OCI-LY3 (cell line): ENCODE data around the gene TRIM54.

Experiments
- H2AFZ ChIP-seq: fragments of 200-600, 300-600 bp; shearing (Covaris generic); 2 replicates; pipeline ENCODE4 v1.6.0; 2014; ENCODE audit warnings: antibody characterized with exemption, low read depth, low read length
- H3K27ac ChIP-seq: fragments of 200-600, 300-600 bp; sonication (generic); 2 replicates; pipeline ENCODE4 v1.5.1; 2014; ENCODE audit warnings: mild to moderate bottlenecking, low read length, moderate library complexity, mixed read lengths
- H3K27me3 ChIP-seq: fragments of 200-600, 300-600 bp; sonication (generic); 2 replicates; pipeline ENCODE4 v1.6.1; 2014; ENCODE audit warnings: low read depth, low read length, mixed read lengths
- H3K36me3 ChIP-seq: fragments of 200-600, 300-600 bp; sonication (generic); replicated peaks from 2 replicates; pipeline ENCODE3; 2014; ENCODE audit warnings: low read depth, low read length, mixed read lengths
- H3K4me1 ChIP-seq: fragments of 300-600, 200-600 bp; sonication (generic); 2 replicates; pipeline ENCODE4 v1.6.1; 2014; ENCODE audit warnings: low read length, mixed read lengths
- H3K4me2 ChIP-seq: fragments of 200-600, 300-600 bp; sonication (generic); 2 replicates; pipeline ENCODE4 v1.6.1; 2014; ENCODE audit warnings: low read length, mixed read lengths
- H3K4me3 ChIP-seq: fragments of 300-600, 200-600 bp; sonication (generic); 2 replicates; pipeline ENCODE4 v1.5.1; 2014; ENCODE audit warnings: antibody characterized with exemption, mild to moderate bottlenecking, low read length, moderate library complexity
- H3K79me2 ChIP-seq: fragments of 300-600, 200-600 bp; shearing (Covaris generic); 2 replicates; pipeline ENCODE4 v1.6.1; 2014; ENCODE audit warnings: mild to moderate bottlenecking, low read length, mixed read lengths
- H3K9ac ChIP-seq: fragments of 300-600, 200-600 bp; shearing (Covaris generic); 2 replicates; pipeline ENCODE4 v1.6.0; 2014; ENCODE audit warnings: mild to moderate bottlenecking, low read length, moderate library complexity
- H3K9me3 ChIP-seq: fragments of 200-600, 300-600 bp; shearing (Covaris generic); 2 replicates; pipeline ENCODE4 v1.6.1; 2014; ENCODE audit warnings: low read length, mixed read lengths; ENCODE audit not compliant: insufficient read depth
- H4K20me1 ChIP-seq: fragments of 200-600, 300-600 bp; sonication (generic); 2 replicates; pipeline ENCODE4 v1.6.1; 2016; ENCODE audit warnings: low read length, mixed read lengths; ENCODE audit not compliant: insufficient read depth
- EZH2phosphoT487 ChIP-seq: fragments of 200-600 bp; shearing (Covaris generic); IDR thresholded peaks from 2 replicates; pipeline ENCODE4 v1.6.1; 2018; ENCODE audit warnings: antibody characterized with exemption, mixed run types, low read depth
- TF ChIP-seq, protein P1 (sequence below): fragments of 200-600, 300-600 bp; sonication (generic); IDR thresholded peaks from 2 replicates; pipeline ENCODE4 v1.5.1; 2014; ENCODE audit warnings: antibody characterized with exemption, low read length, low read depth

The TRIM54 gene, protein sequence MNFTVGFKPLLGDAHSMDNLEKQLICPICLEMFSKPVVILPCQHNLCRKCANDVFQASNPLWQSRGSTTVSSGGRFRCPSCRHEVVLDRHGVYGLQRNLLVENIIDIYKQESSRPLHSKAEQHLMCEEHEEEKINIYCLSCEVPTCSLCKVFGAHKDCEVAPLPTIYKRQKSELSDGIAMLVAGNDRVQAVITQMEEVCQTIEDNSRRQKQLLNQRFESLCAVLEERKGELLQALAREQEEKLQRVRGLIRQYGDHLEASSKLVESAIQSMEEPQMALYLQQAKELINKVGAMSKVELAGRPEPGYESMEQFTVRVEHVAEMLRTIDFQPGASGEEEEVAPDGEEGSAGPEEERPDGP

DNA sequence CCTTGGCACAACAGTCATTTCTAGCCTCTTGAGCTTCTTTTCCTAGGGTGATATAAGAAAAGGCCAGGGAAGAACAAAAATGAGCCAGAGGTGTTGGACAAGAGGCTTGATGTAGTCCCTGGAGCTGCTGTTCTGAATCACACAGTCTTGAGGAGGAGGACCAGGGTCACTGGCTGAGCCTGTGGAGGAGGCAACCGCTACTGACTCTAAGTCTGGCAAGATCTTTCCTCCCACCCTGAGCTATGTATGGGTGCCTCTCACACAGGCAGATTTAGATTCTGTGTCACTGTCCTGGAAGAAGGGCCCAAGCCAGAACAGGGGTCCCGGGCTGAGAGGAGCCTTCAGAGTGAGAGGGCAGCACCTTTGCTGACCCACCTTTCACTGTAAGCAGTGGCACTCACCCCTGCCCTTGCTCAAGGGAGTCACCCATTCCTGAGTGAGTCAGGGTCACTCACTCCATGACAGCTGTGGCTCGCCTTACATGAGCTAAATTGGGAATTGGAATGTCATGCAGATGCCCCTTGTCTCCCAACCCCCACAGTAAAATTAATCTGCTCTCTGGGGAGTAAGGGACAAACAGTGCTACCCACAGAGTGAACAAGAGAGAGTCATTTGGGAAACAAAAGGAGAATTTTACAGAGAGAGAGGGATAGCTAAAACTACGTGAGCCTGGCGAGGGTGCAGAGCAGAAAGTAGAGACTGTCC, at the start of gene TRIM54:
TRIM54 (plus strand) TSS at position 575 of the 705 bp plus-strand sequence. CDS start 303 bp downstream, outside the sequence.
- H3K9ac ChIP-seq: no peak within 1 kb of the TSS
- no peaks in the 10 kb centered on the region for H3K9me3 ChIP-seq
- H3K4me1 ChIP-seq: peaks cover 9% of the 10 kb centered on the region
- no peaks in the 10 kb centered on the region for H3K79me2 ChIP-seq
- no peaks in the 10 kb centered on the region for H4K20me1 ChIP-seq
- no peaks in the 10 kb centered on the region for H3K36me3 ChIP-seq
- no peak within 1 kb of the TSS for H3K27ac ChIP-seq
- H3K4me2 ChIP-seq: no peak within 1 kb of the TSS
- H2AFZ ChIP-seq: no peak within 1 kb of the TSS
- no peak within 1 kb of the TSS for H3K4me3 ChIP-seq
- H3K27me3 ChIP-seq: 0 out of 2 replicates have a peak, but pooled peaks cover 10% of the 10 kb centered on the region
- no peak for TF ChIP-seq EZH2phosphoT487
- TF ChIP-seq, protein P1, sequence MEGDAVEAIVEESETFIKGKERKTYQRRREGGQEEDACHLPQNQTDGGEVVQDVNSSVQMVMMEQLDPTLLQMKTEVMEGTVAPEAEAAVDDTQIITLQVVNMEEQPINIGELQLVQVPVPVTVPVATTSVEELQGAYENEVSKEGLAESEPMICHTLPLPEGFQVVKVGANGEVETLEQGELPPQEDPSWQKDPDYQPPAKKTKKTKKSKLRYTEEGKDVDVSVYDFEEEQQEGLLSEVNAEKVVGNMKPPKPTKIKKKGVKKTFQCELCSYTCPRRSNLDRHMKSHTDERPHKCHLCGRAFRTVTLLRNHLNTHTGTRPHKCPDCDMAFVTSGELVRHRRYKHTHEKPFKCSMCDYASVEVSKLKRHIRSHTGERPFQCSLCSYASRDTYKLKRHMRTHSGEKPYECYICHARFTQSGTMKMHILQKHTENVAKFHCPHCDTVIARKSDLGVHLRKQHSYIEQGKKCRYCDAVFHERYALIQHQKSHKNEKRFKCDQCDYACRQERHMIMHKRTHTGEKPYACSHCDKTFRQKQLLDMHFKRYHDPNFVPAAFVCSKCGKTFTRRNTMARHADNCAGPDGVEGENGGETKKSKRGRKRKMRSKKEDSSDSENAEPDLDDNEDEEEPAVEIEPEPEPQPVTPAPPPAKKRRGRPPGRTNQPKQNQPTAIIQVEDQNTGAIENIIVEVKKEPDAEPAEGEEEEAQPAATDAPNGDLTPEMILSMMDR: no peak

DNA sequence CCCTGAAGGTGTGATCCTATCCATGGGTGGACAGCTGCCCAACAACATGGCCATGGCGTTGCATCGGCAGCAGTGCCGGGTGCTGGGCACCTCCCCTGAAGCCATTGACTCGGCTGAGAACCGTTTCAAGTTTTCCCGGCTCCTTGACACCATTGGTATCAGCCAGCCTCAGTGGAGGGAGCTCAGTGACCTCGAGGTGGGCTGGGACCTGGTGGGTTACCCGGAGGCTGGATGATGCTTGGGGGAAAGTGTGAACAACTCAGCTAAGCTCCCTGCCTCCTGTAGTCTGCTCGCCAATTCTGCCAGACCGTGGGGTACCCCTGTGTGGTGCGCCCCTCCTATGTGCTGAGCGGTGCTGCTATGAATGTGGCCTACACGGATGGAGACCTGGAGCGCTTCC, 48.9 kb upstream of the TRIM54 start:
- H3K36me3 ChIP-seq: peaks cover 73% of the 10 kb centered on the region
- H3K27ac ChIP-seq: no peak overlapping the region
- H3K4me1 ChIP-seq: no peaks in the 10 kb centered on the region
- TF ChIP-seq, protein P1: no peak
- no peak for TF ChIP-seq EZH2phosphoT487
- H2AFZ ChIP-seq: no peak overlapping the region
- no peak overlapping the region for H3K9ac ChIP-seq
- no peaks in the 10 kb centered on the region for H3K27me3 ChIP-seq
- no peak overlapping the region for H3K4me3 ChIP-seq
- no peaks in the 10 kb centered on the region for H4K20me1 ChIP-seq
- no peak overlapping the region for H3K4me2 ChIP-seq
- no peaks in the 10 kb centered on the region for H3K79me2 ChIP-seq
- no peaks in the 10 kb centered on the region for H3K9me3 ChIP-seq

DNA sequence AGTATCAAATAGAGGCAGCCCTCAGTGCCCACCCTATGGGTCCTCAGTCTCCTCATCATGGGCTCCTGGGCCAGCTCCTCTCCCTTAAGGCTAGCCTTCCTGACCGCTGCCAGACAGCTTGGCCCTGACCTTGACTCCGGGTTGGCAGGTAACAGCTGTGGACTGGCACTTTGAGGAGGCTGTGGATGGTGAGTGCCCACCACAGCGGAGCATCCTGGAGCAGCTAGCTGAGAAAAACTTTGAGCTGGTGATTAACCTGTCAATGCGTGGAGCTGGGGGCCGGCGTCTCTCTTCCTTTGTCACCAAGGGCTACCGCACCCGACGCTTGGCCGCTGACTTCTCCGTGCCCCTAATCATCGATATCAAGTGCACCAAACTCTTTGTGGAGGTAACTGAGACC, 46.1 kb upstream of the TRIM54 start:
- H3K4me1 ChIP-seq: no peaks in the 10 kb centered on the region
- no peak overlapping the region for H3K27ac ChIP-seq
- no peak overlapping the region for H3K4me3 ChIP-seq
- no peaks in the 10 kb centered on the region for H3K9me3 ChIP-seq
- no peaks in the 10 kb centered on the region for H4K20me1 ChIP-seq
- H3K79me2 ChIP-seq: no peaks in the 10 kb centered on the region
- H2AFZ ChIP-seq: no peak overlapping the region
- TF ChIP-seq EZH2phosphoT487: no peak
- TF ChIP-seq, protein P1: no peak
- H3K9ac ChIP-seq: no peak overlapping the region
- H3K27me3 ChIP-seq: no peaks in the 10 kb centered on the region
- no peak overlapping the region for H3K4me2 ChIP-seq
- peaks cover 91% of the 10 kb centered on the region for H3K36me3 ChIP-seq

DNA sequence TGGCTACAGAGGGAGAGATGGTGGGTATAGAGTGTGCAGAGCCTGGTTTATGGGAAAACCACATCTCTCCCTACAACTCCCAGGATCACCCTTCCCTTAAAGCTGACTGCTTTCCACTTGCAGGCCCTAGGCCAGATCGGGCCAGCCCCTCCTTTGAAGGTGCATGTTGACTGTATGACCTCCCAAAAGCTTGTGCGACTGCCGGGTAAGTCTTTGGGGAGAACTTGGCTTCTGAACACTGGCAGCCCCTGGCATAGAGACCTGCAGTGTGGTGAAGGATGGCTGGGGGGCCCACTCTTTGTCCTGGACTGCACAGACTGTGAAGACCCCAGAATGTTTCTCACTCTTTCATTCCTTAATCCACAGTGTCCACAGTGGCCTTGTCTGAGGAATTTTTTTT, 45.6 kb upstream of the TRIM54 start:
- Histone ChIP-seq H3K79me2 (no peaks in the 10 kb centered on the region), H3K4me1 (no peaks in the 10 kb centered on the region), H3K4me2 (no peak overlapping the region), H3K9me3 (no peaks in the 10 kb centered on the region), H2AFZ (no peak overlapping the region), H3K4me3 (no peak overlapping the region), H4K20me1 (no peaks in the 10 kb centered on the region), H3K27ac (no peak overlapping the region), H3K36me3 (peaks cover 89% of the 10 kb centered on the region), H3K9ac (no peak overlapping the region), H3K27me3 (no peaks in the 10 kb centered on the region)
- TF ChIP-seq, protein P1: no peak
- TF ChIP-seq EZH2phosphoT487: no peak
